ENCODE results near the gene TIMP3.
"Not testable (repeated sequence)": the region's sequence is repeated elsewhere in the genome, so short reads cannot be mapped to it uniquely, and the experiment has no call there.

TIMP3 gene

GRCh38 chr22:32870474-32870873 is 69.0 kb downstream of the TIMP3 start:
- POLR2A ChIA-PET, result no interaction called here
- DNase-seq (ENCODE audit: extremely low spot score), result no peak
- TF ChIP-seq CTCF (IDR thresholded peaks at IDR 0.05; ENCODE audit: control extremely low read depth, extremely low read depth, low read depth, missing control alignments), result no peak
- CTCF ChIA-PET, result no interaction called here

GRCh38 chr22:32873604-32874003 is 72.1 kb downstream of the TIMP3 start:
- DNase-seq (ENCODE audit: extremely low spot score); CTCF ChIA-PET; POLR2A ChIA-PET: not testable (repeated sequence)

- CTCF ChIA-PET, result no interaction called here
- no peak for DNase-seq (ENCODE audit: extremely low spot score)
- POLR2A ChIA-PET, result interaction anchor here (0.6 kb wide), 1 partner anchor 163 kb away, joined by 5 read pairs; no protein-coding TSS in a partner anchor
- TF ChIP-seq CTCF (IDR thresholded peaks at IDR 0.05; ENCODE audit: control extremely low read depth, extremely low read depth, low read depth, missing control alignments), result no peak
Measured at GRCh38 chr22:32874385-32874784, 72.9 kb downstream of the TIMP3 start.

GRCh38 chr22:32874976-32875375 is 73.5 kb downstream of the TIMP3 start:
- no peak for DNase-seq (ENCODE audit: extremely low spot score)
- ChIA-PET POLR2A (no interaction called here), CTCF (no interaction called here)
- TF ChIP-seq CTCF (IDR thresholded peaks at IDR 0.05; ENCODE audit: control extremely low read depth, extremely low read depth, low read depth, missing control alignments), result no peak

- CTCF ChIA-PET, result no interaction called here
- no peak for TF ChIP-seq CTCF (IDR thresholded peaks at IDR 0.05; ENCODE audit: control extremely low read depth, extremely low read depth, low read depth, missing control alignments)
- POLR2A ChIA-PET, result no interaction called here
- DNase-seq (ENCODE audit: extremely low spot score), result no peak
Measured at GRCh38 chr22:32876516-32876915, 75.0 kb downstream of the TIMP3 start.

GRCh38 chr22:32877196-32877595 is 75.7 kb downstream of the TIMP3 start:
- TF ChIP-seq CTCF (IDR thresholded peaks at IDR 0.05; ENCODE audit: control extremely low read depth, extremely low read depth, low read depth, missing control alignments), result no peak
- DNase-seq (ENCODE audit: extremely low spot score), result no peak
- ChIA-PET CTCF (interaction anchor here (1.0 kb wide), 1 partner anchor 13 kb away, joined by 3 read pairs; no protein-coding TSS in a partner anchor), POLR2A (no interaction called here)

GRCh38 chr22:32879550-32879949 is 78.0 kb downstream of the TIMP3 start:
- POLR2A ChIA-PET, result no interaction called here

More at GRCh38 chr22:32879550-32879949, 78.0 kb downstream of the TIMP3 start:
- CTCF ChIA-PET, result no interaction called here
- DNase-seq (ENCODE audit: extremely low spot score), result no peak
- TF ChIP-seq CTCF (IDR thresholded peaks at IDR 0.05; ENCODE audit: control extremely low read depth, extremely low read depth, low read depth, missing control alignments), result no peak

Data from GM10248 (cell line).